Adrenal gland (tissue), 5 donors: ENCODE results near the gene ZNF652.

Experiments used
- CTCF ChIP-seq, 6 experiments: fragments of 450-650 bp in 4 of 6; fragments of 200-600 bp in 2 of 6; sonication (generic) in 1 of 6; IDR thresholded peaks; 1 replicate in 5 of 6; 2 replicates in 1 of 6; pipeline versions ENCODE4 v1.5.1 to v1.8.0; 2016 to 2021; ENCODE audit warnings: antibody characterized with exemption in 6 of 6, mild to moderate bottlenecking in 2 of 6, moderate library complexity in 1 of 6
- POLR2A ChIP-seq, 2 donors: fragments of 450-650 bp; IDR thresholded peaks; one replicate each; pipeline ENCODE4 v1.6.1; 2017; ENCODE audit warnings: antibody characterized with exemption in 2 of 2, mild to moderate bottlenecking in 2 of 2, moderate library complexity in 1 of 2
- donor health status: DM: no; HTN: no; CAD: no.

GRCh38 chr17:49298371-49298976 lies 63.6 kb downstream of the ZNF652 start:
- TF ChIP-seq POLR2A (IDR thresholded peaks at IDR 0.05): no peak
- TF ChIP-seq CTCF (IDR thresholded peaks at IDR 0.05): no peak
